HCT116 (cell line): ENCODE data around the gene WNK2.

Source experiments
- CEBPB ChIP-seq: IDR thresholded peaks from 2 replicates; pipeline ENCODE4 v1.6.1; 2012; ENCODE audit warnings: low read depth
- CTCF ChIP-seq, 3 experiments: fragments of 200-600 bp in 1 of 3; sonication (generic) in 1 of 3; IDR thresholded peaks in 2 of 3; conservative IDR thresholded peaks in 1 of 3; 2 replicates each; pipeline ENCODE4 v1.5.1; 2012 to 2017; ENCODE audit warnings: low read depth in 2 of 3, low read length in 2 of 3, antibody characterized with exemption in 1 of 3, borderline replicate concordance in 1 of 3, control low read depth in 1 of 3, mild to moderate bottlenecking in 1 of 3, mixed read lengths in 1 of 3, mixed run types in 1 of 3, moderate library complexity in 1 of 3; ENCODE audit not compliant: insufficient read depth in 1 of 3
- EZH2 ChIP-seq: fragments of 200-600 bp; sonication (generic); IDR thresholded peaks from 2 replicates; pipeline ENCODE4 v1.6.1; 2017; ENCODE audit warnings: antibody characterized with exemption, mixed run types
- MAX ChIP-seq: IDR thresholded peaks from 2 replicates; pipeline ENCODE4 v1.6.1; 2012
- POLR2A ChIP-seq: IDR thresholded peaks from 2 replicates; pipeline ENCODE4 v1.7.0; 2011; ENCODE audit warnings: borderline replicate concordance; ENCODE audit not compliant: insufficient read depth, insufficient read length; ENCODE audit errors: extremely low read depth
- POLR2AphosphoS5 ChIP-seq: IDR thresholded peaks from 2 replicates; pipeline ENCODE4 v1.6.1; 2011; ENCODE audit warnings: mild to moderate bottlenecking, low read depth, low read length, moderate library complexity
- TCF7L2 ChIP-seq: IDR thresholded peaks from 2 replicates; pipeline ENCODE4 v1.7.0; 2011; ENCODE audit warnings: borderline replicate concordance, inconsistent platforms; ENCODE audit not compliant: insufficient read depth, insufficient read length; ENCODE audit errors: extremely low read depth

GRCh38 chr9:93306081-93306480, 122.1 kb downstream of the WNK2 start:
- TF ChIP-seq TCF7L2 (no peak), CTCF (IDR thresholded peaks at IDR 0.05 in 2 of 3, conservative IDR thresholded peaks at IDR 0.05 in 1 of 3; ENCODE audit: borderline replicate concordance in 1 of 3, insufficient read depth in 1 of 3, low read depth in 2 of 3, low read length in 2 of 3) (no peak), POLR2AphosphoS5 (no peak), CEBPB (no peak), EZH2 (no peak), POLR2A (no peak), MAX (no peak)
